GM23338 (cell line): Measurements from ENCODE around the gene ENDOU.

Source experiments
- CREB1 ChIP-seq: fragments of 250-450 bp; sonication (Bioruptor Pico); IDR thresholded peaks from 2 replicates; pipeline ENCODE4 v1.5.0; 2020; ENCODE audit warnings: low read depth, mild to moderate bottlenecking, moderate library complexity
- EZH2 ChIP-seq: fragments of 200-600 bp; sonication (generic); IDR thresholded peaks from one replicate; pipeline ENCODE4 v1.8.0; 2017; ENCODE audit warnings: antibody characterized with exemption, mild to moderate bottlenecking, low read depth; ENCODE audit not compliant: unreplicated experiment
- EZH2phosphoT487 ChIP-seq: fragments of 200-600 bp; sonication (generic); IDR thresholded peaks from one replicate; pipeline ENCODE4 v1.8.1; 2018; ENCODE audit warnings: antibody characterized with exemption; ENCODE audit not compliant: unreplicated experiment
- JUNB ChIP-seq: IDR thresholded peaks from one replicate; pipeline ENCODE4 v1.6.1; 2016; ENCODE audit warnings: antibody characterized with exemption; ENCODE audit not compliant: unreplicated experiment
- NANOG ChIP-seq: IDR thresholded peaks from 2 replicates; pipeline ENCODE4 v1.6.1; 2016; ENCODE audit warnings: antibody characterized with exemption, borderline replicate concordance
- POLR2AphosphoS5 ChIP-seq: IDR thresholded peaks from 2 replicates; pipeline ENCODE4 v1.6.1; 2016; ENCODE audit warnings: antibody characterized with exemption, low read depth
- REST ChIP-seq: IDR thresholded peaks from one replicate; pipeline ENCODE4 v1.6.1; 2018; ENCODE audit warnings: antibody characterized with exemption; ENCODE audit not compliant: unreplicated experiment
- STAT1 ChIP-seq: IDR thresholded peaks from one replicate; pipeline ENCODE4 v1.6.1; 2016; ENCODE audit warnings: antibody characterized with exemption; ENCODE audit not compliant: unreplicated experiment
- ZNF331 ChIP-seq: fragments of 250-450 bp; sonication (Bioruptor Pico); IDR thresholded peaks from 2 replicates; pipeline ENCODE4 v1.5.0; 2020; ENCODE audit warnings: low read depth, mild to moderate bottlenecking, moderate library complexity
- TF ChIP-seq, protein P1 (sequence below), 2 experiments: fragments of 200-600 bp in 1 of 2; sonication (generic) in 1 of 2; conservative IDR thresholded peaks; 2 replicates each; pipeline versions ENCODE4 v1.5.1 to v1.6.1; 2016 to 2017; ENCODE audit warnings: antibody characterized with exemption in 2 of 2, low read depth in 2 of 2, mild to moderate bottlenecking in 2 of 2, moderate library complexity in 1 of 2
- TF ChIP-seq, protein P2 (sequence below): IDR thresholded peaks from 2 replicates; pipeline ENCODE4 v1.6.1; 2016; ENCODE audit warnings: antibody characterized with exemption

- no peak for TF ChIP-seq EZH2
- TF ChIP-seq, protein P1, sequence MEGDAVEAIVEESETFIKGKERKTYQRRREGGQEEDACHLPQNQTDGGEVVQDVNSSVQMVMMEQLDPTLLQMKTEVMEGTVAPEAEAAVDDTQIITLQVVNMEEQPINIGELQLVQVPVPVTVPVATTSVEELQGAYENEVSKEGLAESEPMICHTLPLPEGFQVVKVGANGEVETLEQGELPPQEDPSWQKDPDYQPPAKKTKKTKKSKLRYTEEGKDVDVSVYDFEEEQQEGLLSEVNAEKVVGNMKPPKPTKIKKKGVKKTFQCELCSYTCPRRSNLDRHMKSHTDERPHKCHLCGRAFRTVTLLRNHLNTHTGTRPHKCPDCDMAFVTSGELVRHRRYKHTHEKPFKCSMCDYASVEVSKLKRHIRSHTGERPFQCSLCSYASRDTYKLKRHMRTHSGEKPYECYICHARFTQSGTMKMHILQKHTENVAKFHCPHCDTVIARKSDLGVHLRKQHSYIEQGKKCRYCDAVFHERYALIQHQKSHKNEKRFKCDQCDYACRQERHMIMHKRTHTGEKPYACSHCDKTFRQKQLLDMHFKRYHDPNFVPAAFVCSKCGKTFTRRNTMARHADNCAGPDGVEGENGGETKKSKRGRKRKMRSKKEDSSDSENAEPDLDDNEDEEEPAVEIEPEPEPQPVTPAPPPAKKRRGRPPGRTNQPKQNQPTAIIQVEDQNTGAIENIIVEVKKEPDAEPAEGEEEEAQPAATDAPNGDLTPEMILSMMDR (conservative IDR thresholded peaks at IDR 0.05; ENCODE audit: low read depth in 2 of 2), result no peak
- no peak for TF ChIP-seq JUNB
- no peak for TF ChIP-seq POLR2AphosphoS5
- no peak for TF ChIP-seq REST
- TF ChIP-seq ZNF331 (CRISPR knock-in tag), result no peak
- no peak for TF ChIP-seq EZH2phosphoT487
- no peak for TF ChIP-seq NANOG
- no peak for TF ChIP-seq CREB1 (CRISPR knock-in tag)
- no peak for TF ChIP-seq STAT1
- TF ChIP-seq, protein P2, sequence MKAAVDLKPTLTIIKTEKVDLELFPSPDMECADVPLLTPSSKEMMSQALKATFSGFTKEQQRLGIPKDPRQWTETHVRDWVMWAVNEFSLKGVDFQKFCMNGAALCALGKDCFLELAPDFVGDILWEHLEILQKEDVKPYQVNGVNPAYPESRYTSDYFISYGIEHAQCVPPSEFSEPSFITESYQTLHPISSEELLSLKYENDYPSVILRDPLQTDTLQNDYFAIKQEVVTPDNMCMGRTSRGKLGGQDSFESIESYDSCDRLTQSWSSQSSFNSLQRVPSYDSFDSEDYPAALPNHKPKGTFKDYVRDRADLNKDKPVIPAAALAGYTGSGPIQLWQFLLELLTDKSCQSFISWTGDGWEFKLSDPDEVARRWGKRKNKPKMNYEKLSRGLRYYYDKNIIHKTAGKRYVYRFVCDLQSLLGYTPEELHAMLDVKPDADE, result no peak
These were observed 5.1 kb upstream of the ENDOU start for GRCh38 chr12:47730341-47730744.
